IPS DF 6.9 (cell line): ENCODE measurements around the gene KAZALD1.
A peak's percentile ranks its signal among the peaks of the same experiment; 100 is the strongest.
"Not testable (repeated sequence)": the region's sequence is repeated elsewhere in the genome, so short reads cannot be mapped to it uniquely, and the experiment has no call there.

ENCODE experiments used
- DNase-seq: peaks from one replicate; pipeline ENCODE4 v3.0.0-alpha.2; 2013; ENCODE audit warnings: low read depth, low spot score
- H3K27ac ChIP-seq: one replicate; pipeline ENCODE4 v1.5.1; 2013; ENCODE audit warnings: low read length, control low read depth
- H3K27me3 ChIP-seq: 2 replicates; pipeline ENCODE4 v1.6.1; 2013; ENCODE audit warnings: mild to moderate bottlenecking, low read length; ENCODE audit not compliant: control insufficient read depth, insufficient read depth
- H3K36me3 ChIP-seq: 2 replicates; pipeline ENCODE4 v1.6.1; 2013; ENCODE audit warnings: low read length; ENCODE audit not compliant: control insufficient read depth, insufficient read depth
- H3K4me1 ChIP-seq: 2 replicates; pipeline ENCODE4 v1.6.1; 2013; ENCODE audit warnings: low read length; ENCODE audit not compliant: control insufficient read depth, insufficient read depth
- H3K4me3 ChIP-seq: 2 replicates; pipeline ENCODE4 v1.5.1; 2013; ENCODE audit warnings: mild to moderate bottlenecking, low read length
- H3K9me3 ChIP-seq: 2 replicates; pipeline ENCODE4 v1.6.1; 2013; ENCODE audit warnings: low read length, inconsistent platforms; ENCODE audit not compliant: control insufficient read depth, insufficient read depth
- WGBS: extraction: QIAGEN DNeasy Blood & Tissue Kit; methylation state at CpG from one replicate; pipeline ENCODE4 v1.1.7; 2013; ENCODE audit warnings: mixed read lengths, missing lambda C conversion rate; ENCODE audit not compliant: insufficient read length, insufficient coverage; 5-methylcytosine and 5-hydroxymethylcytosine counted together

Gene KAZALD1

DNA sequence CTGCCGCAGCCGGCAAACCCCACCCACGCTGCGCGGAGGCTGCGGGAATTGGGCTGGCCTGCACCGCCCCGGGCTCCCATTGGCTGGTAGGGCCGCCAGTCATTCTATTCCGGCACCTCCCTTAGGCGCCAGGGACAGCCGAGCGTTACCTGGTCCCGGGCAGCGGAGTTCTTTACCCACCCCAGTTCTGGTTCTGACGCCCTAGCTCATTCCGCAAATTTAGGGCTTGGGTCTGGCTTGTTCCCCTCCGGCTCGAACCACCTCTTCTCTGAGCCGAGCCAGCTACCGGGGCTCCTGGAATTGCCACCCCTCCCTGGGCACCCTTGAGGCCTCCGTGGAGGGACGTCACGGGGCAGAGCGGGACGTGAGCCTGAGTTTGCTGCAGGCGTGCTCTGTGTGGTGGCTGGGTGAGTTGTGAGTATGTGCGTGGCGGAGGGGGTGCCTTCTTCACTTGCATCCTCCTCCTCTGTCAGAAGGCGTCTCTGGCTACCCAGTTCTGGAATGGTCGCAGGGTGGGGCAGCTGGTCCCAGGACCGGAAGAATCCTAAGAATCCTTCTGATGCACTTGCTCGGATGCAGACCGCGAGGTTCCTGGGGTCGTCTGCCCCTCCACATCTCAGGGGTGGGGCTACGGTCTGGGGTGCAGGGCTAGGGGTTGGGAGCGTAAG, 30.5 kb upstream of the KAZALD1 start, which contains the start of the genes PDZD7 and SFXN3:
TSS of gene PDZD7 (minus strand) at position 2 of the 668 bp plus-strand sequence. CDS start 910 bp downstream, outside the sequence.
TSS of gene SFXN3 (plus strand) at position 107 of the 668 bp plus-strand sequence. CDS start 3,461 bp downstream, outside the sequence.
- H3K4me1 ChIP-seq = peaks cover 11% of the 10 kb centered on the region; the same call in 1 of the 2 replicates
- peaks cover 4% of the 10 kb centered on the region; the same call in 1 of the 2 replicates for H3K27me3 ChIP-seq
- no peaks in the 10 kb centered on the region for H3K36me3 ChIP-seq
- peak within 1 kb of the TSS; percentile 51; the same call in 1 of the 2 replicates for H3K4me3 ChIP-seq
- no peak for DNase-seq
- WGBS = no CpG with 5 or more reads among the region's 38 CpGs
- H3K27ac ChIP-seq = no peak within 1 kb of the TSS
- H3K9me3 ChIP-seq = no peaks in the 10 kb centered on the region

DNA sequence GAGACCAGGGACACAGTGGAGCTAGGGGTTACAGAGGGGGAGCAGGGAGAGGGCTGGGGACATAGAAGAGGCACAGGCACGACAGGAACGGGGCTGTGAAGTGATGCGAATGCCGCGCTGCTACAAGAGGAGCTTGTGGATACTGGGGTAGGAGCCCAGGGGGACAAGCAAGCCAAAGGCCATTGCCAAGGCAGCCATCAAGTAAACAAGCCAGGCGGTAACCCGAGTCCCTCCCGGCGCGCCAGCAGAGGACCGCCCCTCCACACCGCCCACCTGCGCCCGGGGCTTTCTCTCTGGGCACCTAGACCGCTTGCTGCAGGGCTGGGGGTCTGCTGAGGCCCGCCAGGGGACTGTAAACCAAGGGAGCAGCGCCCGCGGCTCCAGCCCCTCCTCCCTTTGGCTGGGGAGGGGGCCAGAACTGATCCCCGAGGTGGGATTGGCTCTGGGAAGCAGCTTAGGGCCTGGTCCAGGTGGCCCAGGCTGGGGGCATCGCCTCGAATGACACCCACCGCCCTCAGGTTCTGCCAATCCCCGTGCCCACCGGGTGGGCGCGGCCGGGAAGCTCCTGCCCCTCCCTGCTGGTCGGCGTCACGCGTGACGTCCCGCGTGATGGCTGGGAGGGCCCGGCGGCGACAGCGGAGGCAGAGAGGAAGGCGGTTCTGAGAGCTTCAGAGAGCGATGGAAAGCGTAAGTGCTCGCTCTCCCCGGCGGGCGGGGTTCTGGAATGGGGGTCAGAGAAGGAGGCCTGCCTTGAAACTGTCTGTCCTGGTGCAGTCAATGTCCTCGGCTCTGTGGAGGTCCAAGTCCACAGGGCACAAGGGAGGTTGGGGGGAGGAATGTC, 29.8 kb upstream of the KAZALD1 start:
- no peaks in the 10 kb centered on the region for H3K9me3 ChIP-seq
- peak overlapping the region; percentile 51; the same call in 1 of the 2 replicates for H3K4me3 ChIP-seq
- DNase-seq = no peak
- peaks cover 11% of the 10 kb centered on the region; the same call in 1 of the 2 replicates for H3K4me1 ChIP-seq
- peaks cover 4% of the 10 kb centered on the region; the same call in 1 of the 2 replicates for H3K27me3 ChIP-seq
- no CpG with 5 or more reads among the region's 47 CpGs for whole genome bisulfite sequencing
- H3K36me3 ChIP-seq = no peaks in the 10 kb centered on the region
- no peak overlapping the region for H3K27ac ChIP-seq

DNA sequence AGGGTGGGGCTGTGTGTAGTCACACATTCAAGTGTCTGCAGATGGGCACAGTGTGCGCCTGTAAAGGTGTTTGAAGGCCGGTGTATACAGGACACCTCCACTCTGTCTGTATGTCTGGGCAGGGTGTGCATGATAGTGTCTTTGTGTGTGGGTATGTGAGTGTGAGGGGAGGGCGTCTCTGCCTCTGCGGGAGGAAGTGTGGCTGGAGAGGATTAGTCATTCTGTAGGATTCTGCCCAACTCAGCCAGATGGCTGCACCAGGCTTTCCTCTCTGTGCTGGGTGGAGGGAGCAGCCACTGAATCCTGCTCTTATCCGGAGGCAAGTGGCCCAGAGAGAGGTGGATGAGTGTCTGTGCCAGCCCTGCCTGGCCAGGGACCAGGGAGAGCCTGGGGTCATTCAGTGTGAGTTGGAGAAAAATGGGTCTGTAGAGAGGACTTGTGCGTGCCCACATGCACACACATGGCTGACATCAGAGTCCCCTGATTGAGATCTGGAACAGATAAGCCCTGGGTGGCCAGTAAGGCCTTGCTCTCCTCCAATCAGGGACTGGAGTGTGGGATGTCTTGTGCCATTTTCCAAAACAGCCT, 29.1 kb upstream of the KAZALD1 start:
- peaks cover 4% of the 10 kb centered on the region; the same call in 1 of the 2 replicates for H3K27me3 ChIP-seq
- no peak for DNase-seq
- H3K4me3 ChIP-seq = peak overlapping the region; percentile 51; the same call in 1 of the 2 replicates
- H3K4me1 ChIP-seq = peaks cover 11% of the 10 kb centered on the region; the same call in 1 of the 2 replicates
- H3K27ac ChIP-seq = no peak overlapping the region
- H3K36me3 ChIP-seq = no peaks in the 10 kb centered on the region
- no peaks in the 10 kb centered on the region for H3K9me3 ChIP-seq
- no CpG with 5 or more reads among the region's 6 CpGs for WGBS

DNA sequence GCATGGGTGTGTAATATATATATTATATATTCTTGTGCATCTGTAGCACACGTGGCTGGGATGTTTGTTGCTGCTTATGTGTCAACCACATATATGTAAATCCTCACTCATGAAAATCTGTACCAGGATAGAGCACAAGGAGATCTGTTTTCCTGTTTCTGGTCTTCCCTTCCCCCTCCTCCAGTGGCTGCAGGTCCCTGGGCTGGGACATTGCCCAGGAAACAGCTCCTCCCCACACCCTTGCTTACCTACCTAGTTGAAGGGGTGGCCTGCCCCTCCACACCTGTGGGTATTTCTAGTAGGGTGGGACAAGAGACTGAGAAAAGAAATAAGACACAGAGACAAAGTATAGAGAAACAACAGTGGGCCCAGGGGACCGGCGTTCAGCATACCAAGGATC, 28.5 kb upstream of the KAZALD1 start:
- H3K36me3 ChIP-seq = no peaks in the 10 kb centered on the region
- no peaks in the 10 kb centered on the region for H3K9me3 ChIP-seq
- WGBS = no CpG with 5 or more reads among the region's 3 CpGs
- no peak for DNase-seq
- peaks cover 4% of the 10 kb centered on the region; the same call in 1 of the 2 replicates for H3K27me3 ChIP-seq
- H3K4me3 ChIP-seq = no peak overlapping the region
- H3K4me1 ChIP-seq = peaks cover 11% of the 10 kb centered on the region; the same call in 1 of the 2 replicates
- H3K27ac ChIP-seq = no peak overlapping the region

DNA sequence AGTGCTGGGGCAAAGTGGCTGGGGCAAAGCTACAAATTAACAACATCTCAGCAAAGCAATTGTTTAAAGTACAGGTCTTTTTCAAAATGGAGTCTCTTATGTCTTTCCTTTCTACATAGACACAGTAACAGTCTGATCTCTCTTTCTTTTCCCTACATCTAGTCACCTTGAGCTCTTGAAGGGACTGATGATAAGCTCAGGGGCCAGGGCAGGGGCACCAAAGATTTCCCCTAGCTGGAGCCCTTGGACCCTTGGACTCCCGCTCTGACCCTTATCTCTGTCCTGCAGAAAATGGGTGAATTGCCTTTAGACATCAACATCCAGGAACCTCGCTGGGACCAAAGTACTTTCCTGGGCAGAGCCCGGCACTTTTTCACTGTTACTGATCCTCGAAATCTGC, 27.4 kb upstream of the KAZALD1 start:
- H3K27me3 ChIP-seq, DNase-seq, H3K27ac ChIP-seq, H3K36me3 ChIP-seq, H3K9me3 ChIP-seq, H3K4me3 ChIP-seq: not testable (repeated sequence)
- peaks cover 10% of the 10 kb centered on the region; the same call in 1 of the 2 replicates for H3K4me1 ChIP-seq
- WGBS = no CpG with 5 or more reads among the region's 4 CpGs

DNA sequence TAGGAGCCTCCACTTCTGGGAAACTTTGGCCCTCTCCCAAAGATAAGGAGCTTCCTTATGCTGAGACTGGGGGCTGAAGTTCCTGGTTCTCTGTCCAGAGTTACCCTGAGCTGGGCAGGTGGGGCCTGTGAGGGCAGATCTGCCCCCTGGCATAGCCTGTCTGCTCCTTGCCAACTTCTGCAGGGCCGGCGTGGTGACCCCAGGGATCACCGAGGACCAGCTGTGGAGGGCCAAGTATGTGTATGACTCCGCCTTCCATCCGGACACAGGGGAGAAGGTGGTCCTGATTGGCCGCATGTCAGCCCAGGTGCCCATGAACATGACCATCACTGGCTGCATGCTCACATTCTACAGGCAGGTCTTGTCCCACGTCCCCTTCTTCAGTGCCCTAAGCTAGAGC, 26.5 kb upstream of the KAZALD1 start:
- H3K27ac ChIP-seq = no peak overlapping the region
- DNase-seq = no peak
- H3K4me3 ChIP-seq = no peak overlapping the region
- H3K36me3 ChIP-seq = no peaks in the 10 kb centered on the region
- peaks cover 7% of the 10 kb centered on the region; the same call in 1 of the 2 replicates for H3K4me1 ChIP-seq
- H3K9me3 ChIP-seq = no peaks in the 10 kb centered on the region
- WGBS = no CpG with 5 or more reads among the region's 7 CpGs
- peaks cover 4% of the 10 kb centered on the region; the same call in 1 of the 2 replicates for H3K27me3 ChIP-seq

DNA sequence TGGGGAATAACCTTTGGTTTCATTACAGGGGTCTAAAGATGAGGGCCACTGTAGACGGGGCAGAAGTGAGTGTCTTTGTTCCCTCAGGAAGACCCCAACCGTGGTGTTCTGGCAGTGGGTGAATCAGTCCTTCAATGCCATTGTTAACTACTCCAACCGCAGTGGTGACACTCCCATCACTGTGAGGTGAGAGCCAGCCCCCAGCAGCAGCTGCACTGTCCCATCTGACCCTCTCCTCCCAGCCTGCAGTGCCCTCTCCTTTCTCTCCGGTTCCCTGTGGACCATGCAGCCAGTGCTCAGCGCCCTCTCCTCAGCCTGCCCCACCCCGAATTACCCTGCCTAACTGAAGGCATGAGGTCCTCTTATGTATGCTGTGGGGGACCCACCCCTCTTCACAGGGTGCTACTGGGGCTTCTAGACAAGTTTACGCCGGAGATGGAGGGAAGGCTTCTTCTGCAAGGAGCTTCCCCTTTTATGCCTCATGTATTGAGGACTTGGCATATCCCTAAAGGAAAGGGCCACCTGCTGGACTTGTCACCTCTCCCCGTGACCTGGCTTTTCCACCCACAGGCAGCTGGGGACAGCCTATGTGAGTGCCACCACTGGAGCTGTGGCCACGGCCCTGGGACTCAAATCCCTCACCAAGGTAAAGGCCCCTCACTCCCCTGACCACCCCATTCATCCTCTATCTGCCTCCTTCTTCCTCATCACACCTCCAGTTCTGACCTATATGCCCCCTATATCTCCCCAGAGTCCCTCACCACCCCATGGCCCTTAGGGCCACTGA, 25.7 kb upstream of the KAZALD1 start:
- WGBS = no CpG with 5 or more reads among the region's 10 CpGs
- Histone ChIP-seq H3K9me3 (no peaks in the 10 kb centered on the region), H3K4me3 (no peak overlapping the region), H3K4me1 (peaks cover 5% of the 10 kb centered on the region; the same call in 1 of the 2 replicates), H3K36me3 (no peaks in the 10 kb centered on the region), H3K27ac (no peak overlapping the region), H3K27me3 (peaks cover 4% of the 10 kb centered on the region; the same call in 1 of the 2 replicates)
- DNase-seq = no peak

DNA sequence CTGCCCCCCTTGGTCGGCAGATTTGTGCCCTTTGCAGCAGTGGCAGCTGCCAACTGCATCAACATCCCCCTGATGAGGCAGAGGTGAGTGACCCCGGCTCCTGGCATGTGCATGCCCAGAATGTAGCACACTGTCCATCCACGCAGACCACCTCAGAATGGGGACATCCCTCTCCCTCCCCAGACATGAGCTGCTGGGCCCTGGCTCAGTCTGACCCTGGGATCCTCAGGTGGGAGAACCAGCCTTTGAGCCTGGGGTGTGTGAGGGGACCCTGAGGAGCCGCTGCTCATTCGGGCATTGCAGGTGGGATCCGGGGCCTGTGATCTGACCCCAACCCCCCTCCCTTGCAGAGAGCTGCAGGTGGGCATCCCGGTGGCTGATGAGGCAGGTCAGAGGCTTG, 25.1 kb upstream of the KAZALD1 start:
- H3K36me3 ChIP-seq = no peaks in the 10 kb centered on the region
- WGBS = no CpG with 5 or more reads among the region's 7 CpGs
- H3K4me1 ChIP-seq = 0 out of 2 replicates have a peak, but pooled peaks cover 3% of the 10 kb centered on the region
- no peaks in the 10 kb centered on the region for H3K9me3 ChIP-seq
- peaks cover 4% of the 10 kb centered on the region; the same call in 1 of the 2 replicates for H3K27me3 ChIP-seq
- no peak overlapping the region for H3K27ac ChIP-seq
- DNase-seq = no peak
- H3K4me3 ChIP-seq = no peak overlapping the region

DNA sequence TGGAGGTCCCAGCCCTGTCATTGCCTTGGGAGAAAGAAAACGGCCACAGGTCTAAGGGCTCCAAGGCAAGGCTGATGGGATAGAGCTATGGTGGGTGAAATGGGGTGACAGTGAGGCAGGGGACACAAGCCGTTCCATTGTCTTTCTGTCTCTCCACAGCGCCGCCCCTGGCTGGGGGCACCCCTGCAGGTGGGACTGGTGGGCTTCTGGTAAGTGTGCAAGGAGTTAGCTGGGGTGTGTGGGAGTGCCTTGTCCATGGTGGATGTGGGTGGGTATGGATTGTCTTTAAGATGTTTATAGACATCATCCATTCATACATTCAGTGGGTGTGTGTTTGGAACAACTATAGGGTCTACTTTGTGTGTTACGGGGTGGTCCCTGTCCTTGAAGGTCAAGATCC, 23.3 kb upstream of the KAZALD1 start:
- no peaks in the 10 kb centered on the region for H3K9me3 ChIP-seq
- DNase-seq = no peak
- H3K27me3 ChIP-seq = no peaks in the 10 kb centered on the region
- H3K4me1 ChIP-seq = peaks cover 3% of the 10 kb centered on the region; the same call in 1 of the 2 replicates
- no CpG with 5 or more reads among the region's 5 CpGs for WGBS
- no peaks in the 10 kb centered on the region for H3K36me3 ChIP-seq
- no peak overlapping the region for H3K27ac ChIP-seq
- no peak overlapping the region for H3K4me3 ChIP-seq
